ENCODE results near the gene DIO2.

DNA sequence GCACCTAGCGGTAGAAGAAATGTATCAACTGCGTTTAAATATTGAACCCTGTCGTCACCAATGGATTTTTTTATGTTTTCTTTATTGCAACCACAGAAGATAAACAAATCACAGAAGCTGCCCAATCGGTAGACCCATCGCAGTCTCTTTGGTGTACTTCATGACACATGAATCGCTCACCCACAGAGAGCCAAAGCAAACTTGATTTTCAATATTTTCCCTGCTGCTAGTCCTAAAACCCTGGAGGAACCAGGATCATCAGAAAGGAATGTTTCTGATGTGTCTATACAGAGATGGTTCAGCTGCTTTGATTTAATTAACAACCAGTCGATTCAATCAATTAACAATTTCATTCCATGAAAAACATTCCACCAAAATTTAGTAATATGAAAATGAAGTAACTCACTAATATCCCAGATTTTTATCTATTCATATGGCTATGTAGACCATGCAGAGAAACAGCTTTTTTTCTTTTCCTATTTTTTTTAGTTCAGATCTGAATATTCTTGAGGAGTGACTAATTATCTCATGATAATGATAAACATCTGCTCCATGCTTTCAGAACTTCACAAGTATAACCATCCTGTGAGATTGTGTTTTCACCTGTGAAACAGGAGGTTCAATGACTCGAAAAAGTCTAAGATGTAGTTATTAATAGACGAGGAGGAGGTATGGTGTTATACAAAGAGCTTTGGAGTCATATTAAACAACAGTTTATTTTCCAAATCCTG is 46.1 kb downstream of the DIO2 start:
- TF ChIP-seq, protein P1, sequence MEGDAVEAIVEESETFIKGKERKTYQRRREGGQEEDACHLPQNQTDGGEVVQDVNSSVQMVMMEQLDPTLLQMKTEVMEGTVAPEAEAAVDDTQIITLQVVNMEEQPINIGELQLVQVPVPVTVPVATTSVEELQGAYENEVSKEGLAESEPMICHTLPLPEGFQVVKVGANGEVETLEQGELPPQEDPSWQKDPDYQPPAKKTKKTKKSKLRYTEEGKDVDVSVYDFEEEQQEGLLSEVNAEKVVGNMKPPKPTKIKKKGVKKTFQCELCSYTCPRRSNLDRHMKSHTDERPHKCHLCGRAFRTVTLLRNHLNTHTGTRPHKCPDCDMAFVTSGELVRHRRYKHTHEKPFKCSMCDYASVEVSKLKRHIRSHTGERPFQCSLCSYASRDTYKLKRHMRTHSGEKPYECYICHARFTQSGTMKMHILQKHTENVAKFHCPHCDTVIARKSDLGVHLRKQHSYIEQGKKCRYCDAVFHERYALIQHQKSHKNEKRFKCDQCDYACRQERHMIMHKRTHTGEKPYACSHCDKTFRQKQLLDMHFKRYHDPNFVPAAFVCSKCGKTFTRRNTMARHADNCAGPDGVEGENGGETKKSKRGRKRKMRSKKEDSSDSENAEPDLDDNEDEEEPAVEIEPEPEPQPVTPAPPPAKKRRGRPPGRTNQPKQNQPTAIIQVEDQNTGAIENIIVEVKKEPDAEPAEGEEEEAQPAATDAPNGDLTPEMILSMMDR (conservative IDR thresholded peaks at IDR 0.05; ENCODE audit: low read length) = no peak
- no peak for TF ChIP-seq EZH2phosphoT487 (IDR thresholded peaks at IDR 0.05; ENCODE audit: borderline replicate concordance, low read depth, low read length)

All from OCI-LY7 (cell line).